ENCODE results near the gene ALKAL2. TPM values are rescaled to one million over a fixed set of nuclear protein-coding genes. Genes with fewer than 3 reads are reported as not detected.

The ALKAL2 gene
- total RNA-seq, 3 donors from 2014 or later: 2.2 to 3.5 (median 3.0) TPM

DNA sequence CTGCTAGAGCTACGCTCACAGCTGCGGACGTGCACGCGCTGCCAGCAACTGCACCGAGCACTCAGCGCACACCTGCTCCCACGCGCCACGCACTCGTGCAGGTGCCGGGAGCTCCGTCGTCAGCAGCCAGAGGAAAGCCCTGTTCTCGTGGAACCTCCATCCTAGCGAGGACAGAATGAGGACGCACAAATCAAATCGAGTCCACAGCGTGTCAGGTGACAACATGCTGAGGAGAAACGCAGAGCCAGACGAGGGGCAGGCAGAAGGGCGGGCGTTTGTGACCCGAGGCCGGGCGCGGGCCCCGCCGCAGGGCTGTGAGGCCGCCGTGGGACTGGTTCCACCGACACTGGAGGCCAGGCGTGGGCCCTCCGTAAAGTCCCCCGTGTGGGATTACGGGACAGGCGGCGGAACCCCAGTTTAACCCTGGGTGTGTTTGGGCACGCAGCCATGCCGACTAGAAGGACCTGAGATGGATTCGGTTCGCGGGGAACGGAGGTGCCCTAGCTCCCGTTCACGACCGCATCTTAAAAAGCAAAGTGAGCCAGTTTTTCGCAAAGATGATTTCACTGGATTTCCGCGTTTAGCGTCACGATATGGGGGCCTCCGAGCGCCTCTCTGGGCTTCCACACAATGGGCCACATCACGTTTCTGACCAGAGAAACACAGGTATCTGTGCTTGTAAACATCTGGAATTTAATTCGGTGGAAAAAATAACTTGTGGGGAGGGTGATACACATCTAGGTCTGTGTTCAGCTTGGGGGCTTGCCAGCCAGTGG lies 26.9 kb upstream of the ALKAL2 start:
- Histone ChIP-seq H3K36me3 (ENCODE audit: low read depth) (no peaks in the 10 kb centered on the region), H3K9me3 (no peaks in the 10 kb centered on the region), H3K4me1 (ENCODE audit: low read depth) (no peaks in the 10 kb centered on the region), H3K4me3 (no peak overlapping the region)
- DNase-seq (no peak), ATAC-seq (no peak)
- TF ChIP-seq, protein P1, sequence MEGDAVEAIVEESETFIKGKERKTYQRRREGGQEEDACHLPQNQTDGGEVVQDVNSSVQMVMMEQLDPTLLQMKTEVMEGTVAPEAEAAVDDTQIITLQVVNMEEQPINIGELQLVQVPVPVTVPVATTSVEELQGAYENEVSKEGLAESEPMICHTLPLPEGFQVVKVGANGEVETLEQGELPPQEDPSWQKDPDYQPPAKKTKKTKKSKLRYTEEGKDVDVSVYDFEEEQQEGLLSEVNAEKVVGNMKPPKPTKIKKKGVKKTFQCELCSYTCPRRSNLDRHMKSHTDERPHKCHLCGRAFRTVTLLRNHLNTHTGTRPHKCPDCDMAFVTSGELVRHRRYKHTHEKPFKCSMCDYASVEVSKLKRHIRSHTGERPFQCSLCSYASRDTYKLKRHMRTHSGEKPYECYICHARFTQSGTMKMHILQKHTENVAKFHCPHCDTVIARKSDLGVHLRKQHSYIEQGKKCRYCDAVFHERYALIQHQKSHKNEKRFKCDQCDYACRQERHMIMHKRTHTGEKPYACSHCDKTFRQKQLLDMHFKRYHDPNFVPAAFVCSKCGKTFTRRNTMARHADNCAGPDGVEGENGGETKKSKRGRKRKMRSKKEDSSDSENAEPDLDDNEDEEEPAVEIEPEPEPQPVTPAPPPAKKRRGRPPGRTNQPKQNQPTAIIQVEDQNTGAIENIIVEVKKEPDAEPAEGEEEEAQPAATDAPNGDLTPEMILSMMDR (IDR thresholded peaks at IDR 0.05): no peak
- intact Hi-C loops (cut with DNase I, micrococcal nuclease): no loop called here

DNA sequence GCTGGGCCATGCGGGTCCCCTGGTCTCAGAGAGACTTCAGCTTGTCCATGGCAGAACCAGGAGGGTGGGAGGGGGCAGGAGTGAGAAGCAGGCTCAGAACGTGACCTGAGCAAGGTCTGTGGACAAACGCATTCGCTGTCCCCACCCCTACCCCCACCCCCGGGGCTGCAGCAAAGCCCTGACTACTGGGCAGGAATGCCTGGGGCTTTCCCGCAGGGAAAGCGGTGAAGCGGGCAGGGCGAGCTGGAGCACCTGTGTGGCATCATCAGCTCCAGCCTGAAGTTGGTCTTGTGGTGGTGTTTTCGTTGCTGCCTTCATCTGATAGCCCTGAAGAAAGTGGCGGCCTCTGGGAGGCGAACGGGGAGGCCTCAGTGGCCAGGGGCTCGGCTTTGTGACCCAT lies 26.1 kb upstream of the ALKAL2 start:
- H3K9me3 ChIP-seq: no peaks in the 10 kb centered on the region
- DNase-seq: no peak
- H3K4me3 ChIP-seq: no peak overlapping the region
- no peaks in the 10 kb centered on the region for H3K4me1 ChIP-seq (ENCODE audit: low read depth)
- no peak for ATAC-seq
- H3K36me3 ChIP-seq (ENCODE audit: low read depth): no peaks in the 10 kb centered on the region
- intact Hi-C loops (cut with DNase I, micrococcal nuclease): no loop called here
- TF ChIP-seq, protein P1 (IDR thresholded peaks at IDR 0.05): no peak

DNA sequence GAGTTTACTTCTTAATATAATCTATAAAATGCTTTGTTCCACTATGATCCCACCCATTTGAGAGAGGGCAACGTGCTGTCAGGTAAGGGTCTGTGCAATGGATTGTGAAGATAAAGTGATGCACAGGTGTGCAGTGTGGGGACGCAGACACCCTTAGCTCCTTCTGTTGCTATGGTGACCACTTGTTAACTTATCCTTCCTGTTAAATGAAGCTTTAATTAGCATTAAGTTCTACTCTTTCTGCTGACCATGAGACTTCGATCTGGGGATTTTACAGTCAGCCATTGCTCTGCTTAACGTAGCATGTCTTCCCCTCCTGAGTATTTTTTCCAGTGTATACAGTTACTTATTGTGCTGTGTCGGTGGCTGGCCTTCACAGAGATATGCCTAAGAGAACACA lies 23.1 kb upstream of the ALKAL2 start:
- TF ChIP-seq, protein P1 (IDR thresholded peaks at IDR 0.05): no peak
- no peak for DNase-seq
- intact Hi-C loops (cut with DNase I, micrococcal nuclease): no loop called here

DNA sequence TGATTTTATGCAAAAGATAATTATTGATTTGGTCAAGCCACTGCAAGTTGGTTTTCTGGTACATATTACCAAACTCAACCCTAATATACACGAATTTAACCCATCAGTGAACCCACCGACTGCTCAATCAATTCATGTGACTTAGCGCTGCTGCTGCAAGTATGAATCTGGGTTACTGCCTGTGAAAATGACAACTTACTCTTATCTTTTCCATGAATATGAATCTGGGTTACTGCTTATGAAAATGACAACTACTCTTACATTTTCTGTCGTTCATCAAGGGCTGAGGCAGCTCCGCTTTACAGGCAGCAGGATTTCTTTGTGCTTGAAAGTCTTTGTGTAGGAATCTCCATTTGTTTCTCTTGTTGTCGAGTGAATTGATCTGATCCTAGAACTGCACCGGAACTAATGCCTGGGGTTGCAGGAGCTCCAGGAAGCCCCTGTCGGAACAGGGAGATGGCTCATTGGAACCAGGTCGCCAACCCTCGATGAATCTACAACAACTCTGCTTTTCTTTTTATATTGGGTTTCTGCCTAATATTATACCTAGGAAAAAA lies 22.1 kb upstream of the ALKAL2 start:
- intact Hi-C loops (cut with DNase I, micrococcal nuclease): no loop called here

More for the DNA sequence above, 23.1 kb upstream of the ALKAL2 start:
- no peaks in the 10 kb centered on the region for H3K36me3 ChIP-seq (ENCODE audit: low read depth)
- H3K4me1 ChIP-seq (ENCODE audit: low read depth): no peaks in the 10 kb centered on the region
- H3K4me3 ChIP-seq: no peak overlapping the region
- no peak for ATAC-seq
- no peaks in the 10 kb centered on the region for H3K9me3 ChIP-seq

DNA sequence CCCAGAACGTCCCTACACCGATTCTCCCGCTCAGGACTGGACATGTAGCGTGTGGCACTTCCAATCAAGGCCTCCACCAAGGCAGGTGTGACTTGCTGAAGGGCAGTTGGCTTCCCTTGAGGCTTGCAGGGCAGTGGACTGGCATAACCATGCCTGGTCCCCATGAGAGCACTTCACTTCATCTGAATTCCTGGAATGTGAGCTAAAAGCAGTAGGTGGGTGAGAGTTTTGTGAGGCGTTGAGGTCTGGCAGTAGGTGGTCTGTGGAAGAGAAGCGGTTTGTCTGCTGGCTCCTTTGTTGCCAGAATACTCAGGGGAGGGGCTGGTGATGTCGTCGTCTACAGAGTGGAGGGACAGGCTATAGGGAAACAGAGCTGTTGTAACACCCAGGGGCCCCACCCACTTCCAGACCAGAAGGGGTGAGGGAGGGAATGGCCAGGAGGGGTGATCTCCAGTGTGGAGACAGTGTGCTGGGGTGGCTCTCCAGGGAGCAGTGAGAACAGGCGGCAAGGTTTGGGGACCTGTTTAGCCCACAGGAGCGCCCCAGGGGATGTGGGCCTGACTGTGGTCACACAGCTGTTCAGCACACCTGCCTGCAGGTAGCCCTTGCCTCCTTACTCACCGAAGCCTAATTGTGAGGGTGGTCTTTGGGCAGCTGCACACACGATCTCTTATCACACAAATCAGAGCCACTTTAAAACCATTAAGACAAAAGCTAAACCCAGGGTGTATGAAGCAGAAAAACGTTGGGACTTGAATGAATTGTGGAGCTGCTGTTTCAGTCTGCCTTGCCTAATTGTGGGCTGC lies 21.5 kb upstream of the ALKAL2 start:
- H3K4me3 ChIP-seq: no peak overlapping the region
- H3K9me3 ChIP-seq: no peaks in the 10 kb centered on the region
- H3K36me3 ChIP-seq (ENCODE audit: low read depth): no peaks in the 10 kb centered on the region
- H3K4me1 ChIP-seq (ENCODE audit: low read depth): no peaks in the 10 kb centered on the region
- DNase-seq (no peak), ATAC-seq (peak; percentile 33)
- TF ChIP-seq, protein P1 (IDR thresholded peaks at IDR 0.05): no peak
- intact Hi-C loops (cut with DNase I, micrococcal nuclease): no loop called here

More for the DNA sequence above, 22.1 kb upstream of the ALKAL2 start:
- H3K4me1 ChIP-seq (ENCODE audit: low read depth): no peaks in the 10 kb centered on the region
- H3K36me3 ChIP-seq (ENCODE audit: low read depth): no peaks in the 10 kb centered on the region
- TF ChIP-seq, protein P1 (IDR thresholded peaks at IDR 0.05): no peak
- no peaks in the 10 kb centered on the region for H3K9me3 ChIP-seq
- no peak for ATAC-seq
- DNase-seq: no peak
- H3K4me3 ChIP-seq: no peak overlapping the region
